K562 (cell line): Measurements from ENCODE around the gene EFHC1. TPM values are rescaled to one million over a fixed set of nuclear protein-coding genes. Genes with fewer than 3 reads are reported as not detected.

Experiments used
- ARID2 ChIP-seq: fragments of 450-650 bp; IDR thresholded peaks from 2 replicates; pipeline ENCODE4 v1.6.1; 2017; ENCODE audit warnings: antibody characterized with exemption, mild to moderate bottlenecking
- CBFA2T3 ChIP-seq: fragments of 450-650 bp; IDR thresholded peaks from 2 replicates; pipeline ENCODE4 v1.6.1; 2017
- MTA3 ChIP-seq: fragments of 450-650 bp; formaldehyde crosslinking; IDR thresholded peaks from 2 replicates; pipeline ENCODE4 v1.6.1; 2017; ENCODE audit warnings: mild to moderate bottlenecking, borderline replicate concordance
- PCBP1 ChIP-seq: fragments of 200-400 bp; formaldehyde crosslinking; IDR thresholded peaks from 2 replicates; pipeline ENCODE4 v1.6.1; 2018; ENCODE audit warnings: mild to moderate bottlenecking, low read depth, low read length; ENCODE audit not compliant: poor library complexity, severe bottlenecking
- RBM17 ChIP-seq: fragments of 200-400 bp; formaldehyde crosslinking; IDR thresholded peaks from 2 replicates; pipeline ENCODE4 v1.6.1; 2017; ENCODE audit warnings: low read depth, mild to moderate bottlenecking, low read length, borderline replicate concordance
- U2AF2 ChIP-seq: fragments of 200-400 bp; formaldehyde crosslinking; optimal IDR thresholded peaks from 2 replicates; pipeline ENCODE3; 2017; ENCODE audit warnings: low read depth, mild to moderate bottlenecking, low read length
- polyA plus RNA-seq, 8 experiments: library from polyadenylated mRNA; depleted of rRNA in 4 of 8; stranded (reverse) in 5 of 8; unstranded in 3 of 8; fragments of >200 nt; fragmentation: Nextera tagmentation in 2 of 8; fragmentation: Illumina TruSeq in 1 of 8; extraction: Ambion mirVana in 2 of 8; extraction: Trizol in 1 of 8; gene quantifications; 2 replicates each; pipeline versions ENCODE4 v1.2.1 to v1.2.3, GENCODE V29; 2011 to 2014; ENCODE audit warnings: inconsistent platforms in 1 of 8, missing spikeins in 1 of 8
- total RNA-seq, 7 experiments: library from RNA; depleted of rRNA in 6 of 7; stranded (reverse); fragments of >200 nt in 6 of 7; fragmentation: Illumina TruSeq in 2 of 7; extraction: Trizol in 2 of 7; gene quantifications; 2 replicates each; pipeline versions ENCODE4 v1.2.1 to v1.2.3, GENCODE V29; 2011 to 2021; ENCODE audit warnings: low replicate concordance in 1 of 7
- TF ChIP-seq, protein P1 (sequence below), 2 experiments: fragments of 450-650 bp; IDR thresholded peaks; 2 replicates each; pipeline ENCODE4 v1.6.1; 2018; ENCODE audit warnings: mild to moderate bottlenecking in 2 of 2, low read depth in 1 of 2; ENCODE audit not compliant: partially characterized antibody in 2 of 2
- TF ChIP-seq, protein P2 (sequence below), 2 experiments: IDR thresholded peaks in 1 of 2; conservative IDR thresholded peaks in 1 of 2; 2 replicates each; pipeline ENCODE4 v1.6.1; 2016; ENCODE audit warnings: low read depth in 2 of 2, mild to moderate bottlenecking in 1 of 2, missing compliant biosample characterization in 1 of 2, missing genetic modification characterization in 1 of 2, moderate library complexity in 1 of 2
- TF ChIP-seq, protein P3 (sequence below): fragments of 450-650 bp; IDR thresholded peaks from 2 replicates; pipeline ENCODE4 v1.6.1; 2016; ENCODE audit warnings: low read depth
- TF ChIP-seq, protein P4 (sequence below): IDR thresholded peaks from 2 replicates; pipeline ENCODE4 v1.6.1; 2011; ENCODE audit not compliant: insufficient read length; ENCODE audit errors: extremely low read depth

Gene EFHC1
- total and polyA plus RNA-seq, 9 of the 15 experiments (the other 6 are each of a cell fraction or from before 2014, with no cell fraction given): 9.5 to 31.0 (median 14.9) TPM

DNA sequence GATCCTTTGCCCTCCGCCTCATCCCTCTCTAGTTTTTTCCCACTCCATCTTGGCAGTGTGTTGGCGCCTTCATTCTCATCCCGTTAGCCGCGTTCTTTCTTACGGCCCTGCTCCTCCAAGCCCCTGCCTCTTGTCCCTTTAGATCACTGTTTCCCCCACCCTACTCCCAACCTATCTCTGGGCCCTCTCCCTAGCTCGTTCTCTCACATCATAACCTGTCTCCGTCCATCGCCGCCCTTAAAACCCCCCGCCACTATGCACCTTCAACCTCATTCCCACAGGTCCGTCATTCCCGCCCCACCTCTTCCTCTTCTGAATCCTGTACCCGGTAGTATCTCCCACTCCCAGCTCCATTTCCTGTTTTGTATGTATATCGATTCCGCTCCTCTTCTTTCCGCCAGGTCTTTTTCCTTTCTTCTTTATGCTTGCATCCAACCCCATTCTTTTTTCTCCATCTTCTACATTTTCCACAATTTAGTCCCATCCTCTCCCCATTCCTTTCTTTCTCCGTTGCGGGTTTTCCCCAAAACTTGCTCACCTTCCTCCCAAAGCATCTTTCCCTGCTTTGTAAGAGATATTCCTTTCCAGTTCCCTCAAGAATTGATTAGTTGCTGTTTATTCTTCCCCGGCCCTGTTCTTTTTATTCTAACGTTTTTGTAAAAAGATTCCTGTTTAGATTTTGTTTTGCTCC is 671 bp downstream of the EFHC1 start (continued):
- TF ChIP-seq, protein P1, sequence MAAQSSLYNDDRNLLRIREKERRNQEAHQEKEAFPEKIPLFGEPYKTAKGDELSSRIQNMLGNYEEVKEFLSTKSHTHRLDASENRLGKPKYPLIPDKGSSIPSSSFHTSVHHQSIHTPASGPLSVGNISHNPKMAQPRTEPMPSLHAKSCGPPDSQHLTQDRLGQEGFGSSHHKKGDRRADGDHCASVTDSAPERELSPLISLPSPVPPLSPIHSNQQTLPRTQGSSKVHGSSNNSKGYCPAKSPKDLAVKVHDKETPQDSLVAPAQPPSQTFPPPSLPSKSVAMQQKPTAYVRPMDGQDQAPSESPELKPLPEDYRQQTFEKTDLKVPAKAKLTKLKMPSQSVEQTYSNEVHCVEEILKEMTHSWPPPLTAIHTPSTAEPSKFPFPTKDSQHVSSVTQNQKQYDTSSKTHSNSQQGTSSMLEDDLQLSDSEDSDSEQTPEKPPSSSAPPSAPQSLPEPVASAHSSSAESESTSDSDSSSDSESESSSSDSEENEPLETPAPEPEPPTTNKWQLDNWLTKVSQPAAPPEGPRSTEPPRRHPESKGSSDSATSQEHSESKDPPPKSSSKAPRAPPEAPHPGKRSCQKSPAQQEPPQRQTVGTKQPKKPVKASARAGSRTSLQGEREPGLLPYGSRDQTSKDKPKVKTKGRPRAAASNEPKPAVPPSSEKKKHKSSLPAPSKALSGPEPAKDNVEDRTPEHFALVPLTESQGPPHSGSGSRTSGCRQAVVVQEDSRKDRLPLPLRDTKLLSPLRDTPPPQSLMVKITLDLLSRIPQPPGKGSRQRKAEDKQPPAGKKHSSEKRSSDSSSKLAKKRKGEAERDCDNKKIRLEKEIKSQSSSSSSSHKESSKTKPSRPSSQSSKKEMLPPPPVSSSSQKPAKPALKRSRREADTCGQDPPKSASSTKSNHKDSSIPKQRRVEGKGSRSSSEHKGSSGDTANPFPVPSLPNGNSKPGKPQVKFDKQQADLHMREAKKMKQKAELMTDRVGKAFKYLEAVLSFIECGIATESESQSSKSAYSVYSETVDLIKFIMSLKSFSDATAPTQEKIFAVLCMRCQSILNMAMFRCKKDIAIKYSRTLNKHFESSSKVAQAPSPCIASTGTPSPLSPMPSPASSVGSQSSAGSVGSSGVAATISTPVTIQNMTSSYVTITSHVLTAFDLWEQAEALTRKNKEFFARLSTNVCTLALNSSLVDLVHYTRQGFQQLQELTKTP (IDR thresholded peaks at IDR 0.05; ENCODE audit: low read depth in 1 of 2, partially characterized antibody in 2 of 2): no peak
- TF ChIP-seq, protein P2, sequence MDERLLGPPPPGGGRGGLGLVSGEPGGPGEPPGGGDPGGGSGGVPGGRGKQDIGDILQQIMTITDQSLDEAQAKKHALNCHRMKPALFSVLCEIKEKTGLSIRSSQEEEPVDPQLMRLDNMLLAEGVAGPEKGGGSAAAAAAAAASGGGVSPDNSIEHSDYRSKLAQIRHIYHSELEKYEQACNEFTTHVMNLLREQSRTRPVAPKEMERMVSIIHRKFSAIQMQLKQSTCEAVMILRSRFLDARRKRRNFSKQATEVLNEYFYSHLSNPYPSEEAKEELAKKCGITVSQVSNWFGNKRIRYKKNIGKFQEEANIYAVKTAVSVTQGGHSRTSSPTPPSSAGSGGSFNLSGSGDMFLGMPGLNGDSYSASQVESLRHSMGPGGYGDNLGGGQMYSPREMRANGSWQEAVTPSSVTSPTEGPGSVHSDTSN (CRISPR knock-in tag; IDR thresholded peaks at IDR 0.05; ENCODE audit: low read depth): no peak
- TF ChIP-seq, protein P2 (tag; conservative IDR thresholded peaks at IDR 0.05; ENCODE audit: low read depth): no peak
- TF ChIP-seq U2AF2 (no peak), CBFA2T3 (no peak), RBM17 (no peak), ARID2 (peak; percentile 35; the same call in 1 of the 2 replicates), MTA3 (no peak), PCBP1 (no peak)
- TF ChIP-seq, protein P3, sequence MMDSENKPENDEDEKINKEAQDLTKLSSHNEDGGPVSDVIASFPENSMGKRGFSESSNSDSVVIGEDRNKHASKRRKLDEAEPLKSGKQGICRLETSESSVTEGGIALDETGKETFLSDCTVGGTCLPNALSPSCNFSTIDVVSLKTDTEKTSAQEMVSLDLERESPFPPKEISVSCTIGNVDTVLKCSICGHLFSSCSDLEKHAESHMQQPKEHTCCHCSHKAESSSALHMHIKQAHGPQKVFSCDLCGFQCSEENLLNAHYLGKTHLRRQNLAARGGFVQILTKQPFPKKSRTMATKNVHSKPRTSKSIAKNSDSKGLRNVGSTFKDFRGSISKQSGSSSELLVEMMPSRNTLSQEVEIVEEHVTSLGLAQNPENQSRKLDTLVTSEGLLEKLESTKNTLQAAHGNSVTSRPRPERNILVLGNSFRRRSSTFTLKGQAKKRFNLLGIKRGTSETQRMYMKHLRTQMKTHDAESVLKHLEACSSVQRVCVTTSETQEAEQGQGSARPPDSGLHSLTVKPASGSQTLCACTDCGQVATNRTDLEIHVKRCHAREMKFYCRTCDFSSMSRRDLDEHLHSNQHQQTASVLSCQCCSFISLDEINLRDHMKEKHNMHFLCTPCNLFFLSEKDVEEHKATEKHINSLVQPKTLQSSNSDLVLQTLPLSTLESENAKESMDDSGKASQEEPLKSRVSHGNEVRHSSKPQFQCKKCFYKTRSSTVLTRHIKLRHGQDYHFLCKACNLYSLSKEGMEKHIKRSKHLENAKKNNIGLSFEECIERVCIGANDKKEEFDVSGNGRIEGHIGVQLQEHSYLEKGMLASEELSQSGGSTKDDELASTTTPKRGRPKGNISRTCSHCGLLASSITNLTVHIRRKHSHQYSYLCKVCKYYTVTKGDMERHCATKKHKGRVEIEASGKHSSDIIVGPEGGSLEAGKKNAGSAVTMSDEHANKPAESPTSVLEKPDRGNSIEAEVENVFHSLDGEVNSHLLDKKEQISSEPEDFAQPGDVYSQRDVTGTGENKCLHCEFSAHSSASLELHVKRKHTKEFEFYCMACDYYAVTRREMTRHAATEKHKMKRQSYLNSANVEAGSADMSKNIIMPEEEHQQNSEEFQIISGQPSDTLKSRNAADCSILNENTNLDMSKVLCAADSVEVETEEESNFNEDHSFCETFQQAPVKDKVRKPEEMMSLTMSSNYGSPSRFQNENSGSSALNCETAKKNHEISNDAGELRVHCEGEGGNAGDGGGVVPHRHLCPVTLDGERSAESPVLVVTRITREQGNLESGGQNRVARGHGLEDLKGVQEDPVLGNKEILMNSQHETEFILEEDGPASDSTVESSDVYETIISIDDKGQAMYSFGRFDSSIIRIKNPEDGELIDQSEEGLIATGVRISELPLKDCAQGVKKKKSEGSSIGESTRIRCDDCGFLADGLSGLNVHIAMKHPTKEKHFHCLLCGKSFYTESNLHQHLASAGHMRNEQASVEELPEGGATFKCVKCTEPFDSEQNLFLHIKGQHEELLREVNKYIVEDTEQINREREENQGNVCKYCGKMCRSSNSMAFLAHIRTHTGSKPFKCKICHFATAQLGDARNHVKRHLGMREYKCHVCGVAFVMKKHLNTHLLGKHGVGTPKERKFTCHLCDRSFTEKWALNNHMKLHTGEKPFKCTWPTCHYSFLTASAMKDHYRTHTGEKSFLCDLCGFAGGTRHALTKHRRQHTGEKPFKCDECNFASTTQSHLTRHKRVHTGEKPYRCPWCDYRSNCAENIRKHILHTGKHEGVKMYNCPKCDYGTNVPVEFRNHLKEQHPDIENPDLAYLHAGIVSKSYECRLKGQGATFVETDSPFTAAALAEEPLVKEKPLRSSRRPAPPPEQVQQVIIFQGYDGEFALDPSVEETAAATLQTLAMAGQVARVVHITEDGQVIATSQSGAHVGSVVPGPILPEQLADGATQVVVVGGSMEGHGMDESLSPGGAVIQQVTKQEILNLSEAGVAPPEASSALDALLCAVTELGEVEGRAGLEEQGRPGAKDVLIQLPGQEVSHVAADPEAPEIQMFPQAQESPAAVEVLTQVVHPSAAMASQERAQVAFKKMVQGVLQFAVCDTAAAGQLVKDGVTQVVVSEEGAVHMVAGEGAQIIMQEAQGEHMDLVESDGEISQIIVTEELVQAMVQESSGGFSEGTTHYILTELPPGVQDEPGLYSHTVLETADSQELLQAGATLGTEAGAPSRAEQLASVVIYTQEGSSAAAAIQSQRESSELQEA: 0 out of 2 replicates have a peak, but pooled peaks have one; percentile 52
- TF ChIP-seq, protein P4, sequence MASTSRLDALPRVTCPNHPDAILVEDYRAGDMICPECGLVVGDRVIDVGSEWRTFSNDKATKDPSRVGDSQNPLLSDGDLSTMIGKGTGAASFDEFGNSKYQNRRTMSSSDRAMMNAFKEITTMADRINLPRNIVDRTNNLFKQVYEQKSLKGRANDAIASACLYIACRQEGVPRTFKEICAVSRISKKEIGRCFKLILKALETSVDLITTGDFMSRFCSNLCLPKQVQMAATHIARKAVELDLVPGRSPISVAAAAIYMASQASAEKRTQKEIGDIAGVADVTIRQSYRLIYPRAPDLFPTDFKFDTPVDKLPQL: no peak
